Mucosa of gallbladder (tissue), 1 donor: ENCODE measurements around the gene COA1. TPM values are rescaled to one million over a fixed set of nuclear protein-coding genes. Genes with fewer than 3 reads are reported as not detected.
"Not testable (repeated sequence)": the region's sequence is repeated elsewhere in the genome, so short reads cannot be mapped to it uniquely, and the experiment has no call there.

Experiments
- DNase-seq: peaks from one replicate; pipeline ENCODE4 v3.0.0-alpha.2; 2020; ENCODE audit warnings: low spot score
- total RNA-seq: library from RNA; stranded (reverse); gene quantifications from one replicate; pipeline ENCODE4 v1.2.1, GENCODE V29; 2021
- donor health status: DM: no; HTN: no; CAD: no.

COA1 gene
- total RNA-seq, 1 donor from 2014 or later, result 43.6 TPM

DNA sequence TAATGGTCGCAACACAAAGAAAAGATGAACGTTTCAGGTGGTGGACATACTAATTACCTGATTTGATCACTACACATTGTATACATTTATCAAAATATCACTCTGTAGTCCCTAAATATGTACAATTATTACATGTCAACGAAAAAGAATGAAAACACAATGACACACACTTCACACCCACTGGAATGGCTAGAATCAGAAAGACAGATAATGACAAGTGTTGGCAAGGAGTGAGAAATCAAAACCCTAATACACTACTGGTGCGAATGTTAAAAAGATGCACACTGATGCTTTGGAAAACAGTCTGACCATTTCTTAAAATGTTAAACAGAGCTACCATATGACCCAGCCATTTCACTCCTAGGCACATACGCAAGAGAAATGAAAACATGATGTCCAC lies 2.3 kb downstream of the COA1 start:
- no peak for DNase-seq

DNA sequence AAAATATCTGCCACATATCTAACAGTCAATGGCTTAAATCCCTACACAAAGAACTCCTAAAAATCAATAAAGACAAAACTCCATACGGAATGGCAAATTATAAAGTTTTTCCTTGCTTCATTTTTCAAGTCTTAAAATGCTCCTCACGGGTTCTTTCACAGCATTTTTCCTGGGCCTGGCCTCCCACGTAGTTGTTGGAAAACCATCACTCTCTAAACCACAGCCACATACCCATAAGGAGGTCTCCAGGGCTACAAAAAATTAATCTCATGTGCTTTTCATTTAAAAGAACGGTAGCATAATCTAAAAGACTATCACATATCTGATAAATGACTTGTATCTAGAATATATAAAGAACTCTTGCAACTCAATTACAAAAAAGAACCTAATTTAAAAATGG lies 2.9 kb downstream of the COA1 start:
- DNase-seq, result no peak

DNA sequence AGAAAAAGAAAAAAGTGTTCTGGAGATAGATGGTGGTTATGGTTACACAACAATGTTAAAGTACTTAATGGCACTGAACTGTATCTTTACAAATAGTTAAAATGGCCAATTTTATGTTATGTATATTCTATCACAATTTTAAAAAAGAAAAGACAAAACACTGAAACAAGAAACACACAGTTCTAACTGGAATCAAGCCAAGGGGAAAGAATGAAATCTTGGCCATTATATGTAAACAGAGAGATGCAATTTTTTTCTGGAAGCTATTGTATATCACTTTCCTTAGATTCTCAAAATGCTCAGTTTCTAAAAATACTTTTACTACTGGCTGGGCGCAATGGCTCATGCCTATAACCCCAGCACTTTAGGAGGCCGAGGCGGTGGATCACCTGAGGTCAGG lies 4.1 kb downstream of the COA1 start:
- no peak for DNase-seq

DNA sequence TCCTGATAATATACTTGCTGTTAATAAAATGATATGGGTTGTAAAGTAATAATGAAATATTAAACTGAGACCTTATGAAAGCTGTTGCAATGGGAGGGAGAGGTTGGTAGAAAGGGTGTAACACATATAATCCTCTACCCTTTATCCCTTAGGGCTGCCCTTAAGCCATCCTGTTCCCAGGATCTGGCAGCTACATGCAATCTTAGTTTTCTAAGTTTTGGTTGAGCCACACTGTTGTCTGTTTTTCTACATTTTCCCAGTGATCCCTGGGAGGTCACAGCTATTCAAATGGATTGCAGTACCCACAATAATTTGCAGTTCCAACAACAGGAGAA lies 6.3 kb downstream of the COA1 start:
- no peak for DNase-seq

DNA sequence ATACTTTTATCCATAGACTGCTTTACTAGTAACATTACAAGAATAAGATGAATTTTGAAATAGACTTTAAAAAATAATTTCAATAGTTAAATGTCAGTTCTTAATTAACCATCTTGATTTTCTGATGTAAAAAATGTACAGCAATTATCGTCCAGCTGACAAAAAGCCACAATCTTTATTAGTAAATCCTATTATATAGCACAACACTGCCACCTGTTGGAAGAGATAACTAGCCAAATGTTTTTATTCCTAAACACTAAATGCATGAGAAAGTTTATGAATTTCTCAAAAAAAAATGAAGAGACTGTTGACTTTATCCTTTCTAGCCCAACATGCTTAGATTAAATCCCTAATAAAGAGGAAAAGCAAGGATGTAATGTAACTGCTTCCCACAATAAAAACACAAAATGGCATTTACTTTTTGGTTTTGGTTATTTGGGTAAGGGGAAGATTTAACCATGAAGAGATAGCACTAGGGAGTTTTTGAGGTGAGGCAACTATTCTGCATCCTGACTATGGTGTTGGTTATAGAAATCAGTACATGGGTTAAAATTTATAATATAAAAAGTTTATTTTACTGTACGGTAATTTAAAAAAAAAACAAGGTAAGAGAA lies 8.0 kb downstream of the COA1 start:
- DNase-seq, result no peak

DNA sequence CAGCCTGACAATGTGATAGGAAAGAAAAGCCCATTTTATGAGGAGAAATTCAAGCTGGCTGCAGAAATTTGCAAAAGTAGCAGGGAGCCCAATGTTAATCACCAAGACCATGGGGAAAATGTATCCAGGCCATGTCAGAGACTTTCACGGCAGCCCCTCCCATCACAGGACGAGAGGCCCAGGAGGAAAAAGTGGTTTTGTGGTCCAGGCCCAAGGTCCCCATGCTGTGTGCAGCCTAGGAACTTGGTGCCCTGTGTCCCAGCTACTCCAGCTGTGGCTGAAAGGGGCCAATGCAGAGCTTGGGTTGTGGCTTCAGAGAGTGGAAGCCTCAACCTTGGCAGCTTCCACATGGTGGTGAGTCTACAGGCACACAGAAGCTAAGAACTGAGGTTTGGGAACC lies 12.7 kb downstream of the COA1 start:
- DNase-seq, result no peak

DNA sequence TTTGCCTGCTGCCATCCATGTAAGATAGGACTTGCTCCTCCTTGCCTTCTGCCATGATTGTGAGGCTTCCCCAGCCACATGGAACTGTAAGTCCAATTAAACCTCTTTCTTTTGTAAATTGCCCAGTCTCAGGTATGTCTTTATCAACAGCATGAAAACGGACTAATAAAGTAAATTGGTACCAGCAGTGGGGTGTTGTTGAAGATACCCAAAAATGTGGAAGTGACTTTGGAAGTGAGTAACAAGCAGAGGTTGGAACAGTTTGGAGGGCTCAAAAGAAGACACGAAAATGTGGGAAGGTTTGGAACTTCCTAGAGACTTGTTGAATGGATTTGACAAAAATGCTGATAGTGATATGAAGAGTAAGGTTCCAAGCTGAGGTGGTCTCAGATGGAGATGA lies 13.4 kb downstream of the COA1 start:
- not testable (repeated sequence) for DNase-seq

DNA sequence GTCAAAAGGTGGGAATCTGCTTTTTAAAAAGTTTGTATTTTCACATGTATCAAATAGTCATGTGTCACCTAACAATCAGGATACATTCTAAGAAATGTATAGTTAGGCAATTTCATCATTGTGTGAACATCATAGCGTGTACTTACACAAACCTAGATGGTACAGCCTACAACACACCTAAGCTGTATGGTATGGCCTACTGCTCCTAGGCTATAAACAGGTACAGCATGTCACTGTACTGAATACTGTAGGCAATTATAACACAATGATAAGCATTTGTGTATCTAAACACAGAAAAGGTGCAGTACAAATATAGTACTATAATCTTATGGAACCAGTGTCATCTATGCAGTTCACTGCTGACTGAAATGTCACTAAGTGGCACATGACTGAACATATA lies 17.8 kb downstream of the COA1 start:
- DNase-seq, result no peak

DNA sequence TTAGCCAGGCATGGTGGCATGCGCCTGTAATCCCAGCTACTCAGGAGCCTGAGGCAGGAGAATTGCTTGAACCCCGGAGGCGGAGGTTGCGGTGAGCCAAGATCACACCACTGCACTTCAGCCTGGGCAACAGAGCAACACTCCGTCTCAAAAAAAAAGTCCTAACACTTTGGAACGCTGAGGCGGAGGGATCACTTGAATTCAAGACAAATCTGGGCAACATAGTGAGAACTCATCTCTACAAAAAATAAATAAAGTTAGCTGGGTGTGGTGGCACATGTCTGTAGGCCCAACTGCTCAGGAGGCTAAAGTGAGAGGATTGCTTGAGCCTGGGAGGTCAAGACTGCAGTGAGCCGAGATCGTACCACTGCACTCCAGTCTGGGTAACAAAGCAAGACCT lies 21.3 kb downstream of the COA1 start:
- DNase-seq, result not testable (repeated sequence)

DNA sequence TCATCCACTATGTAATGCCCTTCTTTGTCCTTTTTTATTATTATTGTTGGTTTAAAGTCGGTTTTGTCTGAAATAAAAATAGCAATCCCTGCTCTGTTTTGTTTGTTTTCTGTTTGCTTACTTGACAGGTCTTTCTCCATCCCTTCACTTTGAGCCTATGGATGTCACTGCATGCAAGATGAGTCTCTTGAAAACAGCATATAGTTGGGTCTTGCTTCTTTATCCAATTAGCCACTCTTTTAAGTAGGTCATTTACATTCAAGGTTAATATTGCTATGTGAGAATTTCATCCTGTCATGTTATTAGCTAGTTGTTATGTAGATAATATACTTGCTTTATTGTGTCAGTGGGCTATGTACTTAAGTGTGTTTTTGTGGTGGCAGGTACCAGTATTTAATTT lies 25.8 kb downstream of the COA1 start:
- DNase-seq, result no peak

DNA sequence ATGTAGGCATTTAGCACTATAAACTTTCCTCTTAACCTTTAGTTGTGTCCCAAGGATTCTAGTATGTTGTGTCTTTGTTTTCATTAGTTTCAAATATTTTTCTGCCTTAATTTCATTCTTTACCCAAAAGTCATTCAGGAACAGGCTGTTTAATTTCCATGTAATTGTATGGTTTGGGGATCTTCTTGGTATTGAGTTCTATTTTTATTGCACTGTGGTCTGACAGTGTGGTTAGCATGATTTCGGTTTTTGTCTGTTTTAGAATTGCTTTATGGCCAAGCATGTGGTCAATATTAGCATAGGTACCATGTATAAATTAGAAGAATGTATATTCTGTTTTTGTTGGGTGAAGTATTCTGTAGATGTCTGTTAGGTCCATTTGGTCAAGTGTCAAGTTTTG lies 26.3 kb downstream of the COA1 start:
- DNase-seq, result no peak

DNA sequence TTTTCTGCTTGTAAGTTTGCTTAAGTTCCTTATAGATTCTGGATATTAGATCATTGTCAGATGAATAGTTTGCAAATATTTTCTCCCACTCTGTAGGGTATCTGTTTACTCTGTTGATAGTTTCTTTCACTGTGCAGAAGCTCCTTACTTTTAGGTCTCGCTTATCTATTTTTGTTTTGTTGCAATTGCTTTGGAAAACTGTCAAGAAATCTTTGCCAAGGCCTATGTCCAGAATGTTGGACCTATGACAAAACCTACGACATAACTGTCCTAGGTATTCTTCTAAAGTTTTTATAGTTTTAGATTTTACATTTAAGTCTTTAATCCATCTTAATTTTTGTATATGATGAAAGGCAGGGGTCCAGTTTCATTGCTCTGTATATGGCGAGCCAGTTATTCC lies 27.4 kb downstream of the COA1 start:
- no peak for DNase-seq

DNA sequence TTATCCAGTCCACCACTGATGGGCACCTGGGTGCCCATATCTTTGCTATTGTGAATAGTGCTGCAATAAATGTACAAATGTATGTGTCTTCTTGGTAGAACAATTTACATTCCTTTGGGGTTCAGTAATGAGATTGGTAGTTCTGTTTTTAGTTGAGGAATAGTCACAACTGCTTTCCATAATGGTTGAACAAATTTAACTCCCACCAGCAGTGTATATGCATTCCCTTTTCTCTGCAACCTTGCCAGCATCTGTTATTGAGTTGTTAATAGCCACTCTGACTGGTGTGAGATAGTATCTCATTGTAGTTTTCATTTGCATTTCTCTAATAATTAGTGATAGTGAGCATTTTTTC lies 27.8 kb downstream of the COA1 start:
- DNase-seq, result no peak

DNA sequence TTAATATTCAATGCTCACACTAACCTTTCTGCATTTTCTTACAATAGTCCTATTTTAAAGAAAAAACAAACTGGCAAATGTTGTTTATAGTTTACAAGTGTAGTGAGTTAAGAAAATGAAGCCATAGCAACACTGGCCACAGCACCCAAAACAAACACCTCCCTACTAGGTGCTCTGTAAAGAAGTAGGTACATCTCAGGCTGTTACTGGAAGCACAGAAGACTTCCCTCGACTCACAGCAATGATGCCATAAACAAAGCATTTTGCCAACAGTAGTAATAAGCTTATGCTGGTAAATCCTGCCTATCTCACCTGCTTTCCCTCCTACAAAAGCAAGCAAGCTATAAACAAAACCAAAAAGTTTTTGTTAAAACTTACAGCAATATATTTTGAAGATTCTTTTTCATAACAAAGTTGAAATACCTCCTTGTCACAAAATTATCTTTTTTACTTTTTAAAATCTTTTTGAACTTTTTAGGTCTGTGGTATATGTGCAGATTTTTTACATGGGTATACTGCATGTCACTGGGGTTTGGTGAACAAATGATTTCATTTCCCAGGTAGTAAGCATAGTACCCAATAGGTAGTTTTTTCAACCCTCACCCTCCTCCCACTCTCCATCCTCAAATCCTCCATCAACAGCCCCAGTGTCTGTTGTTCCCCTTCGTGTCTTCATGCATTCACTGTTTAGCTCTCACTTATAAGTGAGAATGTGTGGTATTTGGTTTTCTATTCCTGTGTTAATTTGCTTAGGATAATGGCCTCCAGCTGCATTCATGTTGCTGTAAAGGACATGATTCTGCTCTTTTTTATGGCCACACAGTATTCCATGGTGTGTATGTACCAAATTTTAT lies 28.4 kb downstream of the COA1 start:
- no peak for DNase-seq

DNA sequence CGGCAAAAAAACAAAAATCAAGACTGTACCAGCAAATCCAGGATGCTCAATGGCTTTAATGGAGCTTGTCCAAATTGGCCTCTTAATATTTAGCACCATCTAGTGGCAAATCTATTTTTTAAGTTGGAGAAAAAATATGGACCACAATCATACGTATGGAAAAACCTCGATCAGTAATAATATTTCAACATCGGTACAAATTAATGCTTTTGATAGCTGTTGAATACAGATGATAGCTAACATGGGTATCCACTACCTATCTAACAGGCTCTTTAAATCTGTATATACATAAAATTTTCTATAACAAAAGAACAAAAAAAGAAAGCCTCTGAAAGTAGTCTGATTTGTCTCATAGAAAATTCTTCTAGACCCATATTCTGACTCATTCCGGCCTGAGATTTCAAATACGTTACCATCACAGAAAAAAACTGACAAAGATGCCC lies 29.2 kb downstream of the COA1 start:
- DNase-seq, result no peak

DNA sequence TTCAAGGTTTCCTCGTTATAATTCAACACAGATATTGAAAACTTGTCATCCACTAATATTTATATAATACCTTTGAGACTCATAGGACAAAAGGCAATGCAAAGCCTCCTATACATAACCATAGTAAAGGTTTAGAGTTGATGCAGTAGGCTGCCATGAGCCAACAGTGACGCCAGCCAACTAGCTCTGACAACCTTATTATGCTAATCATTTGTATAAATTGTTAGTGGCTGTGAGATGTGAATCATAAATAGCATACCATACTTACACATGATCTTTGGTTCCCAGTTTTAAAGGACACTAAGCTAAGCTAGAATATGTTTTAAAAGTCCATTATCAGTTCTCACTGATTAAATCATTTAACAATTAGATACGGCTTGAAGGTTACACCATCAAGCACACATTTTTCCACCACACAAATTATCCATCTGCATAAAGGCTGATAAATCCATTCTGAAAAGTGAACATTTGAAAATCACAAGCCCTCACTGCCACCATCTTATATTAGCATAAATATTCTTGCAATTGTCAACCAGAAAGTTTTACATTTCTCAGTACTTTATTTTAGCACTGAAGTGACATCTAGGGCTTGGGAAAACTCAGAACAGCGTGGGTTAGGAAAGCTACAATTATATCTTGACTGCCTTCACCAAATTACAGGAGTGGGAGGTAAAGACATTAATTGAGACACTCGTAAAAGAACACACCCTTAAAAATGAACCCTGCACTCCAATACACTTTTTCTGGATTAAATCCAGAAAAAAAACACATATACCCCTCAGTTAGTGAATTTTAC lies 30.7 kb downstream of the COA1 start:
- DNase-seq, result no peak

DNA sequence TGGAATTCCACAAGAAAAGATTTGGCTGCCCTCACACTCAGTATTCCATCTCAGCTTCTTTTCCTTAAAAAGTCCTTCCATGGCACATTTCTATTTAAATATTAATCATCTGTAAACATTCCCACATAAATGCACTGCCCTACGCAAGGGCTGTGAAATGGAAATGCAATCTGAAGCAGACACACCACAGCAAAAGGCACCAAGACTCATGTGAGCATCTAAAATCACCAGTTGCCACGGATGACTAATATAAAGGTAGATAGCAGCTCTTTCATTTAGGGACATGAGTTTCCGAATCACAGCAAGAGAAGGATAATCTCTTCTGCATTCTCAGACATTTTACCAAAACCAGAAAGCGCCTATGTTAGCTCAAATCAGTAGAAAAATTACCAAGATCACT lies 31.6 kb downstream of the COA1 start:
- no peak for DNase-seq

DNA sequence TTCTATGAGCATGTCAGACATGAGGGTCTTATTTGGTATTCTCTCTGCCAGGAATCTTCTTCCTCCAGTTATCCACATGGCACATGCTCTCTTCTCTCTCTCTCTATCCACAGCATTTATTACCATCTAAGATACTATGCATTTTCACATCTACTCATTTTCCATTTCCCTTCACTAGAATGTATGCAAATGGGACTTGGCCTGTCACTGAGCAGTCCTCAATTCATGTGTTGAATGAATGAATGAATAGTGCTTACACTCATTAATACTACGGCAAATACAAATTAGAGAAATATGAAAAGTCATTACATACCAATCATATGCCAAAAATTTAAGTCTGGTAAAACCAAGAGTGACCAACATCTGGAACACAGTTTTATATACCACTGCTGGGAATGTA lies 34.0 kb downstream of the COA1 start:
- no peak for DNase-seq

DNA sequence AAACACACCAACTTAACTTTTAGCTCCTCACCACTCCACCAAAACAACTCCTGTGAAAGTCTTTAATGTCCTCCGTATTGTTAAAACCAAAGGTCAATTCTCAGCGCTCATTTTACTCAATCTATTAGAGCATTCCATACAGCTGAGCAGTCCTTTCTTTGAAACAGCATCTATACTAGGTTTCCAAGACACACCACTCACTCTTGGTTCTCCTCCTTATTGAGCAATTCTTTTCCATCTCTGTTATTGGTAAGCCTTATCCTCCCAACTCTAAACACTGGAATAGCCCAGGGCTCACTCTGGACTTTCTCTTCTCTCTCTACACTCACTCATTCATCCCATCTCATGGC lies 34.9 kb downstream of the COA1 start:
- DNase-seq, result no peak

DNA sequence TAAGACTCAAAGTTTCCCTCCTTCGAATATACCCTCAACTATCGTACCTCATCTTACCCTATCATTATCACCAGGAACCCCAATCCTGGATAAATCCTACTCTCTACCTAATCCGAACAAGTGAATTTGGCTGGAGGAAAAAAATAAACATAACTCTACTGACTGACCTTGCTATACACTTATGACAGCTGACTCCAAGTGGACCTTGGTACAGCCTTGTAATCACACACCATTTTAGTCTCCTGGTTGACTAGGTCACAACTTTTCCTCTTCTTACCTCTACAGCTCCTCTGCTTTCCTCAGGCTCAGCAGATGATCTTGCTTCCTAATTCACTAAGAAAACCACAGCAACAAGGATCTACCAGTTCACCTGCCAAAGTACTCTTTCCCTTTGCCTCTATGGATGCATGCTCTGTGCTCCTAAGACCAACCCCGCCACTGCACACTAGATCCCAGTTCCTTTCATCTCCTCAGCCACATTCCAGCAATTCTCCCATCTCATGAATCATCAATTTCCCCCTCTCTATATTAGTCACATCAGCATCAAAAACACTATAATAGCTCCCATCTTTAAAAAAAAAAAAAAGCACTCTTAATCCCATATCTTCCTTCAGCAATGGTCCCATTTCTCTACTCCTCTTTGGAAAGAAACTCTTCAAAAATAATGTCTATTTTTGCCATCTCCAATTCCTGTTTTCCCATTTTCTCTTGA lies 35.5 kb downstream of the COA1 start:
- no peak for DNase-seq

DNA sequence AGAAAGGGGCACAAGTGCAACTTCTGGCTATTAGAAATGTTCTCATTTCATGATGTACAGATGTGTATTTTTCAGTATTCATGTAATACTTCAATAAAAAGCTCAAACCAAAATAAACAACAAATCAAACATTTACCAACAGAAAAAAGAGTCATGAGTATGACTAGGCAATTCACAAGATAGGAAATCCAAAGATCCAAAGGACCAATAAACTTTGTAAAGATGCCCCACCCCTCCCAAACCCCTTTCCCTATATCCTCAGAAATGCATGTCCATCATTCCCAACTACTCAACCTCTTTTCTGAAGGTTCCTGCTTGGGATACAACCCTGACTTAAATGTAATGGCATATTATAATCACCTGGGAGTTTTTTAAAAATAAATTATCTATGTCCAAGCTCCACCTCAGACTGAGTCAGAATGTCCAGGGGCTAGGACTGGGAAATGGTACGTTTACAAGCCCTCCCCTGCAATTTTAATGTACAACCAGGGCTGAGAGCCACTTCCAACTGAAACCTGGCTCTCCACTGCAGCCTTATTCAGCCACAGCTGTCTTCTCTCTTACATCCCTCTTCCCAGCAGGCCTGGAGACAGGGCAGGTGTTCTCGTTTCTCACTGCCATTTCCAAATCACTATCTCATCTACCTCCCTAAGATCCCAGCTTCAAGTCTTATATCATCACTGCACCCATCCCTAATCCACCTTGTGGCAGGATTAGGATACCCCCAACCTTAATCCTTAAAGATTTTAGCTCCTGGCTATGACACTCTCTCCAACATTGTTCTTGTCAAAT lies 36.5 kb downstream of the COA1 start:
- DNase-seq, result no peak

DNA sequence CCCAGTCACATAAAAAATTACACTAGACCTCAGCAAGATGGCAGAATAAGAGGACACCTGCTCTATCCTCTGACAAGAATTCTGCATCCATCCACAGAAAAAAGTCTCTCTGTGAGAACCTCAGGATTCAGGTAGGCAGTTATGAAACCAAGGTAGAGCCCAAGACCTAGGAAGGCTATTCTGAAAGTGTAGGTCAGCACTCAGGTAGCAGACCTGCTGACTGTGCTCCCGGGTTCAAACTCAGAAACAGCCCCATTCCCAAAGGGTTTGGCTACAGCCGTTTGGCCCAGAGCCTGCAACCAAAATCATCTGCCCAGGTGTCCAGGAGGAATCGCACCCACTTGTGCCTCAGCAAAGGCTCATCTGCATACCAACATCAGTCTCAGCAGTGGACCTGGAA lies 37.7 kb downstream of the COA1 start:
- DNase-seq, result no peak
